GM23248 (cell line): ENCODE measurements around the gene RRAS2. TPM values are rescaled to one million over a fixed set of nuclear protein-coding genes. Genes with fewer than 3 reads are reported as not detected.

Experiments
- DNase-seq: peaks from one replicate; pipeline ENCODE4 v3.0.0-alpha.2; 2015
- H2AFZ ChIP-seq: fragments of 200-600 bp; sonication (generic); 2 replicates; pipeline ENCODE4 v1.6.1; 2016; ENCODE audit warnings: antibody characterized with exemption
- H3F3A ChIP-seq: fragments of 200-600 bp; sonication (generic); 2 replicates; pipeline ENCODE4 v1.6.1; 2016; ENCODE audit warnings: mild to moderate bottlenecking, antibody characterized with exemption, mixed run types; ENCODE audit not compliant: insufficient read depth
- H3K27ac ChIP-seq: fragments of 200-600 bp; sonication (generic); 2 replicates; pipeline ENCODE4 v1.5.1; 2016; ENCODE audit warnings: mild to moderate bottlenecking
- H3K27me3 ChIP-seq: fragments of 200-600 bp; sonication (generic); replicated peaks from 2 replicates; pipeline ENCODE4 v1.6.1; 2016; ENCODE audit warnings: mild to moderate bottlenecking; ENCODE audit not compliant: insufficient read depth
- H3K36me3 ChIP-seq: fragments of 200-600 bp; sonication (generic); 2 replicates; pipeline ENCODE4 v1.6.1; 2016; ENCODE audit warnings: low read depth, mild to moderate bottlenecking
- H3K4me1 ChIP-seq: fragments of 200-600 bp; sonication (generic); 2 replicates; pipeline ENCODE4 v1.6.1; 2016; ENCODE audit warnings: mild to moderate bottlenecking; ENCODE audit not compliant: insufficient read depth
- H3K4me2 ChIP-seq: fragments of 200-600 bp; sonication (generic); one replicate; pipeline ENCODE4 v1.6.1; 2016; ENCODE audit warnings: mild to moderate bottlenecking; ENCODE audit not compliant: unreplicated experiment
- H3K4me3 ChIP-seq: fragments of 200-600 bp; sonication (generic); 2 replicates; pipeline ENCODE4 v1.5.1; 2016; ENCODE audit warnings: mild to moderate bottlenecking
- H3K79me2 ChIP-seq: fragments of 200-600 bp; sonication (generic); 2 replicates; pipeline ENCODE4 v1.6.1; 2016; ENCODE audit warnings: mild to moderate bottlenecking; ENCODE audit not compliant: insufficient read depth
- H3K9ac ChIP-seq: fragments of 200-600 bp; sonication (generic); 2 replicates; pipeline ENCODE4 v1.6.1; 2016; ENCODE audit warnings: mild to moderate bottlenecking
- H3K9me2 ChIP-seq: fragments of 200-600 bp; sonication (generic); 2 replicates; pipeline ENCODE4 v1.6.1; 2016; ENCODE audit warnings: mixed run types, mild to moderate bottlenecking, moderate library complexity; ENCODE audit not compliant: insufficient read depth
- H3K9me3 ChIP-seq: fragments of 200-600 bp; sonication (generic); one replicate; pipeline ENCODE4 v1.6.1; 2017; ENCODE audit warnings: low read depth
- H4K20me1 ChIP-seq: fragments of 200-600 bp; sonication (generic); 2 replicates; pipeline ENCODE4 v1.6.0; 2016; ENCODE audit not compliant: insufficient read depth
- EZH2 ChIP-seq: fragments of 200-600 bp; sonication (generic); IDR thresholded peaks from 2 replicates; pipeline ENCODE4 v1.6.1; 2018; ENCODE audit warnings: antibody characterized with exemption, mild to moderate bottlenecking; ENCODE audit not compliant: insufficient read depth, poor library complexity, severe bottlenecking
- EZH2phosphoT487 ChIP-seq: fragments of 200-600 bp; sonication (generic); IDR thresholded peaks from 2 replicates; pipeline ENCODE4 v1.6.1; 2018; ENCODE audit warnings: antibody characterized with exemption, moderate library complexity, mild to moderate bottlenecking, low read depth; ENCODE audit not compliant: insufficient read depth
- WGBS, 2 experiments: methylation state at CpG; one replicate each; pipeline ENCODE4 v1.1.6; 2015 to 2017; ENCODE audit warnings: low lambda C conversion rate in 2 of 2, low coverage in 1 of 2; ENCODE audit errors: missing lambda C conversion rate in 2 of 2; 5-methylcytosine and 5-hydroxymethylcytosine counted together
- in situ Hi-C: fragments of 300-500 bp; cut with MboI; formaldehyde crosslinking; loops from 2 replicates; pipeline ENCODE4 v1.15.0; 2020
- polyA plus RNA-seq: library from polyadenylated mRNA; unstranded; fragments of >200 nt; fragmentation: Nextera tagmentation; extraction: Ambion mirVana; gene quantifications from 2 replicates; pipeline ENCODE4 v1.2.1, GENCODE V29; 2016
- total RNA-seq: library from RNA; depleted of rRNA; stranded (reverse); fragments of >200 nt; shearing (Covaris generic); gene quantifications from 2 replicates; pipeline ENCODE4 v1.2.3, GENCODE V29; 2014

The RRAS2 gene
- total and polyA plus RNA-seq, 2 experiments from 2014 or later: 268 to 382 TPM

DNA sequence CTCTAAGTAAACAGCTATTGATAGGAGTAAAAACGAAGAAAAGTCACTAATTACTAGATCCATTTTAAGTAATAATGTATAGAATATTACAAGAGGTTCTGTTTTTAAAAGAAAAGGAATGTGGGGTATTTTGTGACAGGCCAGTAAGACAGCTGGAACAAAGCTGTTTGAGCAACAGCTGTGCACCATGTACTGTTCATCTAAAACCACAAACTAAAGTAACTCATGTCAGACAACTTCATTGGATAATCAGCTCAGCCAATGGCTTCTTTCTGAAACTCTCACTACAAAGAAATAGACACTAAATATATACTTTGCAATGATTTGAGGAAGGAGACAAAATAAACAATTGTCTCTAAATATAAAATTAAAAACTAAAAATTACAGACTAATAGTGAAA is 16.1 kb downstream of the RRAS2 start:
- no peaks in the 10 kb centered on the region for H3K9me2 ChIP-seq
- peaks cover 100% of the 10 kb centered on the region for H3K79me2 ChIP-seq
- peaks cover 58% of the 10 kb centered on the region for H3K4me1 ChIP-seq
- H3F3A ChIP-seq: peaks cover 57% of the 10 kb centered on the region
- H3K4me2 ChIP-seq: peak overlapping the region; percentile 27
- H3K9me3 ChIP-seq: no peaks in the 10 kb centered on the region
- DNase-seq: peak; percentile 39
- in situ Hi-C loops: no loop called here
- no peak for TF ChIP-seq EZH2
- H3K27me3 ChIP-seq: no peaks in the 10 kb centered on the region
- H3K9ac ChIP-seq: no peak overlapping the region
- 100% methylated on average over 1 of the region's 1 CpG for WGBS, 2 experiments
- peaks cover 41% of the 10 kb centered on the region for H4K20me1 ChIP-seq
- peaks cover 15% of the 10 kb centered on the region; the same call in 1 of the 2 replicates for H3K36me3 ChIP-seq
- H2AFZ ChIP-seq: no peak overlapping the region
- H3K4me3 ChIP-seq: no peak overlapping the region
- no peak overlapping the region for H3K27ac ChIP-seq

DNA sequence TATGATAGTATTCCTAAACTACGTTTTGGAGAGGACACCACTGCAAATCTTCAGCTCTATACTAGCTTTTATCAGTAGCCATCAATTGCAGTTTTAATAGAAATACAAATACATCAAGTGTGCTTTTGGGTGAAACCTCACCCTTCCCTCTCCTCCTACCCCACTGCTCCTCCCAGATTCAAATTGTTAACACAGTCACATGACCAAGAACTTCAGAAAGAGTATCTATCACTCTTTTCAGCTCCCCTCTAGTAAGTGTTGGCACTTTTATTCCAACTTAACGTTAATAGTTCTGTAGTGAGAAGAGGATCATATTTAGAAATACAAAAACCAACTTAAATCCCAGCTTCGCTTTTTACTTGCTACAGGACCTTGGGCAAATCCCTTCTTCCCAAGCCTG is 17.0 kb downstream of the RRAS2 start:
- Histone ChIP-seq H3K4me2 (no peak overlapping the region), H4K20me1 (peaks cover 41% of the 10 kb centered on the region), H3K27me3 (no peaks in the 10 kb centered on the region), H3K9ac (no peak overlapping the region), H3K4me1 (peaks cover 65% of the 10 kb centered on the region), H3K27ac (no peak overlapping the region), H3K36me3 (peaks cover 12% of the 10 kb centered on the region; the same call in 1 of the 2 replicates), H3F3A (peaks cover 59% of the 10 kb centered on the region), H3K79me2 (peaks cover 100% of the 10 kb centered on the region), H2AFZ (no peak overlapping the region), H3K9me3 (no peaks in the 10 kb centered on the region), H3K4me3 (no peak overlapping the region), H3K9me2 (no peaks in the 10 kb centered on the region)
- in situ Hi-C loops: no loop called here
- TF ChIP-seq EZH2 (no peak), EZH2phosphoT487 (no peak)
- WGBS, 2 experiments: 95 to 99% methylated on average over 3 of the region's 3 CpGs
- no peak for DNase-seq

DNA sequence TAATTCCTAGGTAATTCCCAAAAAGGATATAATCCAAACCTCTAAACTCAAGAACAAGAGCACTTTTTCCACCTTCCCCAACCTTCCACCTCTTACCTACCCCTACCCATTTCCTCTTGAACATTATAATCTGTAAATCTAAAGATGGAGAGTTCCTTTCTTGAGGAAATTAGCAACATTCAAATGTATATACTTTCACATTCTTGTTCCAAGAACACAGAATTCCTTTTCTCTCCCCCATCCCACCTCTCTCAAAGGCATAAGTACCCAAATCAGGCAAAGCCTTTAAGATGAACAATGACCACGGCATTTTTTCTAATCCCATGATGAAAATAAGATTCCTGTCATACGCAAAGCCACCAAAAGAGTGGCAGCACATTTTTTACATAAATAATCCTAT is 18.3 kb downstream of the RRAS2 start:
- Histone ChIP-seq H3K27ac (no peak overlapping the region), H3K27me3 (no peaks in the 10 kb centered on the region), H3K79me2 (peaks cover 100% of the 10 kb centered on the region), H3K9me2 (no peaks in the 10 kb centered on the region), H3K9ac (no peak overlapping the region), H3K4me1 (peaks cover 71% of the 10 kb centered on the region), H3K4me2 (peak overlapping the region; percentile 22), H3K36me3 (peaks cover under 1% of the 10 kb centered on the region; the same call in 1 of the 2 replicates), H4K20me1 (peaks cover 37% of the 10 kb centered on the region), H3F3A (peaks cover 68% of the 10 kb centered on the region), H3K9me3 (no peaks in the 10 kb centered on the region), H2AFZ (no peak overlapping the region), H3K4me3 (no peak overlapping the region)
- in situ Hi-C loops: no loop called here
- WGBS, 2 experiments: 74 to 78% methylated on average over 2 of the region's 2 CpGs
- TF ChIP-seq EZH2phosphoT487 (no peak), EZH2 (no peak)
- DNase-seq: no peak

DNA sequence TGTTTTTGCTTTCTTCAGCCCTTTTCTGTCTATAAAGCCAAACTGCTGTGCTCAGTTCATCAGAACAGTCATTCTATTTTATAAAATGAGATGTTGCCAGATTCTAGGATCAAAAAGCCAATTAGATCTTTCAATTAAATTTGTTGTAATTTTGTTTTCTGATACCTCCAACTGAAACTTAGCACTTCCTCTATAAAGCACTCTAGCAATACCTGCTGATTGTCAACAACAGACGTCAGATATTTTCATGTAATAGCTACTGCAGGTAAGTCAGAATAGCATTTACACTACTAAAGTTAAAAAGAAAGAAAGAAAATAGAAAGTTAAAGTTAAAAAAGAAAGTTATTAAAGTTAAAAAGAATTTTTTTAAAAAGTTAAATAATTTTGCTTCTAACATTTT is 19.6 kb downstream of the RRAS2 start:
- no peak overlapping the region for H3K9ac ChIP-seq
- 98 to 100% methylated on average over 1 of the region's 1 CpG for WGBS, 2 experiments
- no peak overlapping the region for H2AFZ ChIP-seq
- no peaks in the 10 kb centered on the region for H3K27me3 ChIP-seq
- peaks cover 26% of the 10 kb centered on the region for H4K20me1 ChIP-seq
- no peak overlapping the region for H3K27ac ChIP-seq
- no peaks in the 10 kb centered on the region for H3K36me3 ChIP-seq
- H3K4me2 ChIP-seq: no peak overlapping the region
- DNase-seq: no peak
- no peaks in the 10 kb centered on the region for H3K9me3 ChIP-seq
- TF ChIP-seq EZH2phosphoT487: no peak
- no peak for TF ChIP-seq EZH2
- H3K4me1 ChIP-seq: peaks cover 71% of the 10 kb centered on the region
- no peak overlapping the region for H3K4me3 ChIP-seq
- H3F3A ChIP-seq: peaks cover 70% of the 10 kb centered on the region
- peaks cover 100% of the 10 kb centered on the region for H3K79me2 ChIP-seq
- in situ Hi-C loops: loop anchor here (10.0 kb wide), 1 partner anchor 65 kb away; no protein-coding TSS in a partner anchor
- no peaks in the 10 kb centered on the region for H3K9me2 ChIP-seq
